HUDEP-2 (cell line): Measurements from ENCODE around the gene TTYH3.

Experiments used
- DNase-seq, 76 experiments: peaks; one replicate each; lab custom pipeline; 2025; ENCODE audit not compliant: unreplicated experiment in 76 of 76; lab: John Stamatoyannopoulos, UW

Gene TTYH3

DNA sequence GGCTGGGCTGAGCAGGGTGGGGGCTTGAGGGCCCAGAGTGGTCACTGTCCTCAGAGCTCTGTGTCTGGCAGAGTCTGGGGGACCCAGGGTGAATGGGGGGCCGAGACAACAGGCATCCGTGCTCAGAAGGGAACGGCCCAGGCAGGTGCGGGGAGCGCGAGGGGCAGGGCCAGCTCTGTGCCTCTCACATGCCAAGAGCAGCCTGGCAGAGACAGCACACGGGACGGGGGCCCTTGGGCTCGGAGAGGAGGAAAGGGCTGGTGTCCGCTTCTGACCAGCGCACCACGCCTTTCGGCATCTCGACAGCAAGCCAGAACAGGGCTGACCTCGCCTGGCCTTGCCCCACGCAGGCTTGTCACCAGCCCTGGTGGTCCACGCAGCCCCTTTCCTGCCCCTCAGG lies 69.6 kb downstream of the TTYH3 start:
- no peak for DNase-seq

DNA sequence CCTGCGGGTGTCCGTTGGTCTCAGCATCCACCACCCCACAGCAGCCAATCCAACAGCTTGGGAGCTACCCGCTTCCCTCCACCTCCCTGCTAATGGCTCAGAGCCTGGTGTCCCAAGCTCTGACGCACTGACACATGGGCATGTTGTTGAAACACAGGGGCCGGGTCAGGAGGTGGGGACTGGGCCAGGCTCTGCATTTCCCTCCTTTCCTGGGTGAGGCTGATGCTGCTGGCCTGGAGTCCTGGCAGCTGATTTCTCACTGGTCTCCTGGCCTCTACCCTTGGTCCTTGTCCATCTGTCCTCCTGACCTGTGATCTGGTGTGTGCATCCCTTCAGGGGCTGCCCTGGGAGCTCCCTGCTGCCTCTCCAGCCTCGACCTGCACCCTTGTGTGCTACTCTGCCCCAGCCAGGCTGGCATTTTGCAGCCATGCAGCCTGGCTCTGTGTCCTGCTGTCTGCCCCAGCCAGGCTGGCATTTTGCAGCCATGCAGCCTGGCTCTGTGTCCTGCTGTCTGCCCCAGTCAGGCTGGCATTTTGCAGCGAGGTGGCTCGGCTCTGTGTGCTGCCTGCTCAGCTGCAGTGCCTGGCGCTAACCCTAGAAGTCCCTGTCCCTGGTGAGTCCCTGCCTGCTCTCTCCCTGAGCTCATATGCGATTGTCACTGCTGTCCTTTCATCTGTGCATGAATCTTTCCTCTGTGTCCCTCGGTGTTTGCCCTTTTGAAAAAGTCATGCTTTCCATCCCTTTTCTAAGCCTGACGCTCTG lies 70.2 kb downstream of the TTYH3 start:
- DNase-seq = no peak

DNA sequence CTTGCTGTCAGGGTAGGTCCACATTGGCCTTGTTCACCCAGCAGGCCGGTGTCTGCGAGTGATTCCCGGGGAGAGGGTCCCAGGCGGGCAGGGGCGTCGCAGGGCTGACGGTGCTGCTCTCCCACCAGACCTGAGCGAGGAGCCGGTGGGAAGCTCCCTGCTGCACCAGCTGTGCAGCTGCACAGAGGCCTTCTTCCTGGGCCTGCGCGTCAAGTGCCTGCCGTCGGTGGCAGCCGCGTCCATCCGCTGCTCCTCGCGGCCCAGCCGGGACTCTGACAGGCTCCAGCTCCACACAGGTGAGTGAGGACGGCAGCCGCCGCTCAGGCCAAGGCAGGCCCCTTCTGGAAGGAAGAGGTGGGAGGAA lies 70.8 kb downstream of the TTYH3 start:
- no peak for DNase-seq

DNA sequence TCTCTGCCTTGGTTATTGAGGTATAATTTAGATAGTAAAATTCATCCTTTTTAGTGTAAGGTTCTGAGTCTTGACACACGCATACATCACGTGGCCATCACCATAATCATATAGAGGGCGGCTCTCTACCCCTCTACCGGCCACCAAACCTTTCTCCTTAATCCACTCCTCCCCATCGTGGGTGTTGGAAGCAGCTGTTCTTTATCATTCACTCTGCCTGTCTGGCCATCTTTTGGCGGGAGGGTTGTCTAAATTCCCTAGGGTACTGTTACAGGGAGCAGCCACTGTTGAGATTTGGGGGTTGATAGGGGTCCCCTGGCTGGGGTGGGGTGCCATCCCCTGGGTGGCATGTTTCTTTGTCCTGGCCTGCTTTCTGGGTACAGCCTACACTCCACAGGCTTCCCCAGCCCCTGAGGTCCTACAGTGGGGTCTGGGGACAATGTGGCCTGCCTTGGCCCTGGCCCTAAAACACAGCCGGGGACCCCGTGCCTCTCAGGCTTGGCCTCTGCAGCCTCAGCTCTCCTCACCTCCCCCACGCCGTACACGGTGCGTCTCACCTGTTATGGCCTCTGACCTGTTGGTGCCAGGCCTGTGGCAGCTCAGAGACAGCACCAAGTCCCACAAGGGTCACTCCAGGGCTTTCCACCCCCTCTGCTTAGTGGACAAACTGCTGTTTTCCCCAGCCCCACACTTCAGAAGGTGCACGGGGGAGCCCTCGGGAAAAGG lies 73.7 kb downstream of the TTYH3 start:
- no peak for DNase-seq

DNA sequence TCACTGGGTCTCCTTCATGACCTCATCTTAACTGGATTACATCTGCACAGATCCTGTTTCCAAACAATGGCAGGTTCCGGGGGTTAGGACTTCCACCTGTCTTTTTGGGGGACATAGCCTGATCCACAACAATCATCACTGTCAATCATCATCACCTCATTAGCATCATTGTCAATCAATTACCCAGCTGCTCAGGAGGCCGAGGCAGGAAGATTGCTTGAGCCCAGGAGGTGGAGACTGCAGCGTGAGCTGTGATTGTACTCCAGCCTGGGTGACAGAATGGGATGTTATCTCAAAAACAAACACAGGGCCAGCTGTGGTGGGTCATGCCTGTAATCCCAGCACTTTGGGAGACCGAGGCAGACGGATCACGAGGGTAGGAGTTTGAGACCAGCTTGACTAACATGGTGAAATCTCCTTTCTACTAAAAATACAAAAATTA lies 74.9 kb downstream of the TTYH3 start:
- DNase-seq = no peak

DNA sequence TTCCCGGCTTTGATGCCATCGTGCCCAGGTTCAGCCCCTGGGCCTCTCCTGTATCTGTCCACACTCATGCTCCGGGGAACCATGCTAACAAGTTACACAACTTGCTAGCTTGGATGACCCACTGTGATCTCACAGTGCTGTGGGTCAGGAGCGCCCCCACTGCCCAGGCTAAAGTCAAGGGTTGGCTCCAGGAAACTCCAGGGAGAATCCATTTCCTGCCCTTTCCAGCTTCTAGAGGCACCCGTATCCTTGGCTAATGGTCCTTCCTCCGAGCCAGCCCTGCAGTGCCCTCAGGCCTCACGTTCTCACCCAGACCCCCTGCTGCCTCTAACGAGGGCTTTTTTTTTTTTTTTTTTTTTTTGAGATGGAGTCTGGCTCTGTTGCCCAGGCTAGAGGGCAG lies 75.7 kb downstream of the TTYH3 start:
- no peak for DNase-seq

DNA sequence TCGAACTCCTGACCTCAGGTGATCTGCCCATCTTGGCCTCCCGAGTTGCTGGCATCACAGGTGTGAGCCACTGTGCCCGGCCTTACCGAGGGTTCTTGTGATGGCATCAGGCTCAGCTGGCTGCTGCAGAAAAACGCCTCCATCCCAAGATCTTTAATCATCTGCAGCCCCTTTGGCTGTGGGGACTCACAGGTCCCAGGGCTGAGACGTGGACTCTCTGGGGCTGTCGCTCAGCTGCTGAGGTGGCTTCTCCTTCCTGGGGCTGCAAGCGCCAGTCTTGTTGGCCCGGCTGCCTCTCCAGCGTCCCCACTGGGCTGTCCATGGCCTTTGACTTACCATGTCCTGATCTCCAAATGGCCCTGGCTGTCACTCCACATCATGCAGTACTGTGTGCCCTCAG lies 76.3 kb downstream of the TTYH3 start:
- no peak for DNase-seq

DNA sequence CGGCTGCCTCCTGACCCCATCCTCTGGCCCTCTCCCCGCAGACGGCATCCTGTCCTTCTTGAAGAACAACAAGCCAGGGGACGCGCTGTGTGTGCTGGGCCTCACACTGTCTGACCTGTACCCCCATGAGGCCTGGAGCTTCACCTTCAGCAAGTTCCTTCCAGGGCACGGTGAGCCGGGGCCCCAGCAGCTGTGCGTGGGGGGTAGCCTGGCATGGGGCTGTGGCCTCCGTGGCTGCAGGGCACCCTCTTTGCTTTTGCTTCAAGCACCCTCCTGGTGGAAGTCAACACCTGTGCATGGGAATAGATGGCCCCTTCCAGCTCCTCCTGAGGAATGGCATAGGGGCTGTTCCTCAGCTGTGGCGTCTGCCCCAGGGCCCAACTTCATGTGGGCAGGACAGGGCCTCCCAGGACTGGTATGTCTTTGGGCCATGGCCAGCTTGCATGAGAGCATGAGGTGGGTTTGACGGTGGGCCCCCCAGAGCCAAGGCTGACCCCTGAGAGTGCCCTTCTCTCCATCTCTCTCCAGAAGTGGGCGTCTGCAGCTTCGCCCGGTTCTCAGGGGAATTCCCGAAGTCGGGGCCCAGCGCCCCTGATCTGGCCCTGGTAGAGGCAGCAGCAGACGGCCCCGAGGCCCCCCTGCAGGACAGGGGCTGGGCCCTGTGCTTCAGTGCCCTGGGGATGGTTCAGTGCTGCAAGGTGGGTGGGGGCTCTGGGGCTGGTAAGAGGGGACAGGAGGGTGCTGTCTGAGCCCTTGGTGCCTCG lies 76.9 kb downstream of the TTYH3 start:
- DNase-seq = no peak

DNA sequence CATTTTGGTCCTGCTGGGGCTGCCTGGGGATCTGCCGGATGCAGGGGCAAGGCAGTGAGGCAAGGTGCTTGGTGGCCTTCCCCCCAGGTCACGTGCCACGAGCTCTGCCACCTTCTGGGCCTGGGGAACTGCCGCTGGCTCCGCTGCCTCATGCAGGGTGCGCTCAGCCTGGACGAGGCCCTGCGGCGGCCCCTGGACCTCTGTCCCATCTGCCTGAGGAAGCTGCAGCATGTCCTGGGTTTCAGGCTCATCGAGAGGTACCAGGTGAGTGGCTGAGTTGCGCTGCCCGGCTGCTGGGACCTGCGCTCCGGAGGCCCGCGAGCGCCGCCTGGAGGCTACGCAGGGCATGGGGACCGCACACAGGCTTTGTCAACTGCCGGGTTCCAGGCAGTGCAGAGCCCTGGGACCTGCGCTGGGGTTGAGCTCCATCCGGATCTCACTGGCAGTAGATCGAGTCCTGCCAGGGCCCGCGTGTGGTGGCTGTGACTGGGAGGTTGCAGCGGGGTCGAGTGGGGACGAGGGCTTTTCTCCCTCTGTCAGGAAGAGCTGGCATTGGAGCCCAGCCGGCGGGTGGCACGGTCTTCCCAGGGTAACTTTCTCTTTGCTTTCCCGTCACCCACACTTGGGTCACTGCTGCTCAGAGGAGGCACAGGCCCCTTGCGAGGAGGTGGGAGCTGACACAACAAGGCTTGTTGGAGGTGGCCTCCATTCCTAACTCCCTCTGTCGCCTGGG lies 77.9 kb downstream of the TTYH3 start:
- DNase-seq = peak in 60 of 76 experiments; percentile 4 to 71 (median 36)

DNA sequence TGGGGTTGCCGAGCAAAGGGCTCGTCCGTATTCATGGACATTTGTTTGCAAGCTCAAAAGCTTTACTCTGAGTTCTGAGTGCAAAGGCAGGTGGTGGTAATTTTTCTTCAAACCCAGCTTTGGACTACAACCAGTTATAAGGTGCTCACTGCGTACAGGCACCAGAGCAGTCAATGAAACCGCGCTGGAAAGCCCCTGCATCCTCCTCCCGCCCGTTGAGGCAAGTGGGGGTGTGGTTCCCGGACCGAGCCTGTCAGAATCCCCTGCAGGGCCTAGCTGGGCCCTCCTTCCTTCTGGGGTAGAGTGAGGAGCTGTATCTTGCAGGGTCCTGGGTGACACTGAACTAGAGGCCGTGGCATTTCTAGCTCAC lies 78.5 kb downstream of the TTYH3 start:
- no peak for DNase-seq

DNA sequence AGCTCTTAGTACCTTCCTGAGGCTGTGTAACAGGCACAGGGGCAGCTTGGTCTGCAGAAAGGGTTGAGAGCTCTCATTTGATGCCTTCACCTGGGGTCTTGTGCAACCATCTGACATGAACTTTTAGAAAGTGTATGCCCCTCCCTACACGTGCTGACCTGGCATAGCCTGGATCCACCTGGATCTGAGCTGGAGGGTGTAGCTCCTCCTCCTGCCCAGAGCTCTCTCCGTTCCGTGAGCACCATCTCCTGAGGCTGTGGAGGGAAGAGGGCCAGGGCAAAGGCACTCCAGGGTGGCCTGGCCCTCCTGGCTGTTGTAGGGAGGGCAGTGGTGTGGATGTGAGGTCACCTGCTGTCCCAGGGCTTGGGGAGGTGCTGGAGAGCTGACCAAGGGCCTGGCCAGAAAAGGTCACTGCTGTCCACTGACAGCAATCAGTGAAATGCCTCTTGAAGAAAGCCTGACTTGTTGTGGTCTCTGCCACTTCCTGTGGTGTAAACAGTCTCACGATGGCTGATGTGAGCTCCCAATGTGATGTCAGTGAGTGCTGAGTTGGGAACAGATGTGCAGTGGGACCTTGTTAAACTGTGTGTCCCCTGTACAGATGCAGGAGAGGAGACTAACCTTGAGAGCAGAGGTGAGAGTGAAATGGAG lies 79.2 kb downstream of the TTYH3 start:
- DNase-seq = no peak

DNA sequence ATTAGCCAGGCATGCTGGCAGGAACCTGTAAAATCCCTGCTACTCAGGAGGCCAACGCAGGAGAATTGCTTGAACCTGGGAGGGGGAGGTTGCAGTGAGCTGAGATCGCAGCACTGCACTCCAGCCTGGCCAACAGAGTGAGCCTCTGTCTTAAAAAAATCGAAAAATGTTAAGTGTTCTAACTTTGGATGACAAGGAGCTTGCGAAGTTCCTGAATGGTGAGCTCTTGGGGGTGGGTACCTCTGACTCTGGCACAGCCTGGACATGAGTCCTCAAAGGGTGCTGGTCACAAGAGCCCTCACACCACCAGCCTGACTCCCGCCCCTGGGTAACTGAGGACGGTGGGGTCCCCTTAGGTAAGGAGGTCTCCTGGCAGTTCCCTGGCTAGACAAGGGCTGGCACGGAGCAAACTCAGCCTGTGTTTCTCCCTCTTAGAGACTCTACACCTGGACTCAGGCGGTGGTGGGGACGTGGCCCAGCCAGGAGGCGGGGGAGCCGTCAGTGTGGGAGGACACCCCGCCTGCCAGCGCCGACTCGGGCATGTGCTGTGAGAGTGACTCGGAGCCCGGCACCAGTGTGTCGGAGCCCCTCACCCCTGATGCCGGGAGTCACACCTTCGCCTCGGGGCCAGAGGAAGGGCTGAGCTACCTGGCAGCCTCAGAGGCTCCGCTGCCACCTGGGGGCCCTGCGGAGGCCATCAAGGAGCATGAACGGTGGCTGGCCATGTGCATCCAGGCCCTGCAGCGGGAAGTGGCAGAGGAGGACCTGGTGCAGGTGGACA lies 80.3 kb downstream of the TTYH3 start:
- DNase-seq = no peak

DNA sequence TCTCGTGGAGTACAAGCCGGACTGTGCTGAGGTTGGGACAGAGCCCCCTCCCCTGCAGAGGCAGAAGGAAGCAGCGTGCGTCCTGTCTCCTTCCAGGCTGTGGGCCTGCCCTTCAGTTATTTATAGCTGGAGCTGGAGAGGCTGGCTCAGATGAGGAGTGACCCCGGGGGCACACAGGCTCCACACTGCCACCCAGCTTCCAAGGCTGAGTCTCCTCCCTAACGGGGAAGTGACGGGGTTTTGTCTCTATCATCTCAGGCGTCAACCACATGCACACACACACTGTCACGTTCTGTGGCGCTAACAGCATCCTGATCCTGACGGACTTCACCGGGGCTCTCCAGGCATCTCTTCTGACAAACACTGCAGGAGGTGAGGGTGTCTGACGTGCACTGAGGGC lies 81.6 kb downstream of the TTYH3 start:
- DNase-seq = no peak

DNA sequence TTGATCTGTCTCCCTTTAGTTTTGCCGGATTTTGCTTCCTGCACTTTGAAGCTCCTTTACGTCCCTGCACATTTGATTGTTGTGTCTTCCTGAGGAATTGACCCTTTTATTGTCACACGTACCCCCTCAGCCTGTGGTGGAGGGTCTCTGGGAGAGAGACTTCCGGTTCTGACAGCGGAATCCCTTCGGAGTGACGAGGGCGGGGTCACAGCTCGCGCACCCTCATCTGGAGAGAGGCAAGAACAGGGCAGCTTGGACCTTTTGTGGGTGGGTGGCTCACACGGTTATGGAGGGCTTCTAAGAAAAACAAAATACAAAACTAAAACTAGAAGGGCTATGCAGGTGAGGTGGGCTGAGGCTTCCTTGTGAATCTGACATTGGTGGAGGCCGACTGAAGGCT lies 82.2 kb downstream of the TTYH3 start:
- DNase-seq = no peak
